CD4-positive, alpha-beta T cell treated with Interleukin-17A for 1 hour (primary cell): ENCODE data around the gene ABAT.

Source experiments
- DNase-seq: peaks from one replicate; pipeline ENCODE4 v3.0.0-alpha.2; 2020

ABAT gene

GRCh38 chr16:8826278-8826879 is 152.0 kb downstream of the ABAT start:
- no peak for DNase-seq

GRCh38 chr16:8828541-8829165 is 154.2 kb downstream of the ABAT start:
- DNase-seq = no peak

GRCh38 chr16:8831450-8831849 is 157.0 kb downstream of the ABAT start:
- DNase-seq = no peak

GRCh38 chr16:8831871-8832716 is 157.7 kb downstream of the ABAT start:
- no peak for DNase-seq

GRCh38 chr16:8832717-8833105 is 158.3 kb downstream of the ABAT start:
- DNase-seq = no peak
